Activated CD4-positive, alpha-beta T cell treated with anti-CD3 and anti-CD28 coated beads for 4 hours (primary cell): ENCODE data around the gene XIRP2.

Experiments used
- DNase-seq, 2 donors: peaks; one replicate each; pipeline ENCODE4 v3.0.0-alpha.2; 2020

Gene XIRP2

DNA sequence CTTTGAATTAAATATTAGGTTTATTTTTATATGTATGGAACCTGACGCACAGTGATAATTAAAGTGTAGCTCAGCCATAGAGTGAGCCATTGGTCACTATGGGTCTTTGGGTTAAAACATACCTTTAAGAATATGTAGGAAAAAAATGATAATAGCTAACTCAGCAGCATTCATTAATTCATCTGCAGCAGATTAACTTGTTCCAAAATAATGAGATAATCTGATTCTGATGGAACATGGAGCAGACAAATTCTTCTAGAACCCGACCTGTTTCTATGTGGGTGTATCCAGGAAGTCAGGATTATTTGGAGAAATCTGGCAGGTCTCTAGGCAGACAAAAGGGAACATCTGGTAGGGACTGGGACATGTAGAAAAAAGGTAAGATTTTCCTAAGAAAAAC, at the start of gene XIRP2:
Gene XIRP2 (plus strand): TSS at position 301 of the 400 bp plus-strand sequence. CDS start 15,003 bp downstream, outside the sequence.
- no peak for DNase-seq

GRCh38 chr2:166841152-166841551, 47.1 kb upstream of the XIRP2 start:
- DNase-seq: no peak

- no peak for DNase-seq
These were observed 46.6 kb upstream of the XIRP2 start for GRCh38 chr2:166841679-166842078.

- no peak for DNase-seq
These were observed 44.2 kb upstream of the XIRP2 start for GRCh38 chr2:166844111-166844510.

GRCh38 chr2:166862468-166863132, 25.7 kb upstream of the XIRP2 start:
- DNase-seq: no peak

DNA sequence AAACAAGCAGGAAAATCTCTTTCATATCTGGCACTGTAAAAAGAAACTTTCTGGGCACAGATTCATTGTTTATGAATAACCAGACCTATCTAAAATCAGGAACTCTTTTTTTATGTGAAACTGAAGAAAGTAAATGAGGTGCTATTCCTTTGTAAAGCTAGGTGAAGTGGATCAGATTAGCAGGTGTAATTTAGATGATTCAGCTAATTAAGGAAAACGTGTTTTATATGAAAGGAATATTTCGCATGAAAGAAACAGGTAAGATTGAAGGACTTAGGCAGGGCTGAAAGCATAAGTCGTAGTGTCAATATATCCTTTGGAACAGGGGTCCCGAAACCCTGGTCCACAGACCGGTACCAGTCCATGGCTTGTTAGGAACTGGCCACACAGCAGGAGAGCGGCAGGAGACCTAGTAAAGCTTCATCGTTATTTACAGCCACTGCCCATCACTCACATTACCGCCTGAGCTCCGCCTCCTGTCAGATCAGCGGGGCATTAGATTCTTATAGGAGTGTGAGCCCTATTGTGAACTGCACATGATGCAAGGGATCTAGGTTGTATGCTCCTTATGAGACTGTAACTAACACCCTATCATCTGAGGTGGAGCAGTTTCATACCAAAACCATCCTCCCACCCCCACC, 20.3 kb upstream of the XIRP2 start:
- no peak for DNase-seq

DNA sequence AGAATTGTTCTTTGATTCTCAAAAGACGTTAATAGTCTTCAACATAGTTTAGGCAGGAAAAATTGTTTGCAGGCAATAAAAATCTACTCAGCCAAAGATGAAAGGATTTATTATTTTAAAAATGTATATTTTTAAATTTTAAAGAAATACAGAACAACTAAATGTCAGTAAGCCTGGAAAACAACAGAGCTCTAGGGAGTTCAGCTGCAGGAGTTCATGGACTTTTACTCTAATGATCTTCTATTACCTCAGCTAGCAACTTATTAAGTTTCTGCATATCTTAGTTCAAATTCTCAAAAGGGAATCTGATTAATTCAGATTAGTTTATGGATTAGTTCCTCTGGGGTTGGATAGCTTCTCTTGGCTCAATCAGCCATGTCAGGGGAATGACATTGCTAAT, 17.9 kb upstream of the XIRP2 start:
- DNase-seq: no peak

DNA sequence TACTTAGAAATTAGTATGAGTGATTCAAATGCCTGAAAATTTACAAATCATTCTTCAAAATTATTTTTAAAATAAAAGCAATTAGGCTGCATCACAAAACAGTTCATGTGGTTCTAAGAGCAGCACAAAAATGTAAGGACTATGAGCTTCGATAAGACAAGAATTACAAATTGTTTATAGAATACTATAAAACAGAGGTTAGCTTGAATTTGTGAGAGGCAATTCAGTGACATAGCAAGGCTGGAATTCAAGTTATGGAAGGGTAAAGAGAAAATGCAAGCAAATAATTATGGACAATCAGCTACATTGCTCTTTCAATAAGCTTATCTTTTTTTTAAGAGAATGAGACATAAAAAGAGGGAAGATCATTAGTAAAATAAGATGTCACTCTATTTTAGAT, 7.1 kb upstream of the XIRP2 start:
- no peak for DNase-seq

GRCh38 chr2:166882851-166883250, 5.4 kb upstream of the XIRP2 start:
- no peak for DNase-seq

- DNase-seq: no peak
These were observed 3.4 kb downstream of the XIRP2 start for GRCh38 chr2:166891727-166892126.

- DNase-seq: no peak
These were observed 4.1 kb downstream of the XIRP2 start for GRCh38 chr2:166892397-166892796.

- no peak for DNase-seq
These were observed 7.0 kb downstream of the XIRP2 start for GRCh38 chr2:166895243-166895642.

- no peak for DNase-seq
These were observed 9.4 kb downstream of the XIRP2 start for GRCh38 chr2:166897666-166898065.

DNA sequence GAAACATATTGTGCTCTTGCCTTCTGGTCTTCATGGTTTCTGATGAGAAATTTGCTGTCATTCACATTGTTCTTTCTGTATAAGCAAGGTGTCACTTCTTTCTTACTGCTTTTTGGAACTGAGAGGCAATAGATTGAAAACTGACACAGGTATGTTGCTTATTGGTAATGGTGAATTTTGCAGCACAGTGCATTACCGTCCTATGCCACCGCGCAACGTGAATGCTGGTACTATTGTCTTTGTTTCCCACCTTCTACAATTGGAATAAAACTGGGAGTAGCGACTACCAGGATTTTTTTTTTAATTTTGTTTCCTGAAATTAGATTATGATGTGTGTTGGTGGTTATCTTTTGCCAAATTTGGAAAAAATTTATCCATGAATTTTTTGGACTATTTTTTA, 11.4 kb downstream of the XIRP2 start:
- DNase-seq: no peak

- no peak for DNase-seq
These were observed 12.4 kb downstream of the XIRP2 start for GRCh38 chr2:166900700-166901099.

DNA sequence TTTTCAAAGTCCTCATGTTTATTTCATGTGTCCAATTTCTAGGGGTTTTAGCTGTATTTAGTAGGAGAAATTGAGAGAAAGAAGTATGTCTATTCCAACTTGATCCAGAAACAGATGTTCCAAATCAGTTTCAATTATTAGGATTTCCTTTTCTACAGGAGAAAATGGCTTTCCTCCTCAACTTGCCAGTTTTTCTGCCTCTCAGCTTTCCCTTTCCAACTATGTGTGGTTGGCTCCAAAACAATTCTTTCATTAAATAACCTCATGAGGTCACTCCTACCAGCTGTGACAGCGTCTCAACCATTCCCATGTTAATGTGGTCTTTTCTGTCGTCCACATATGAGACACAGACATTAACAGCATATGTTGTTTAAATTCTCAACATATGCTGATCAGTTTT, 13.1 kb downstream of the XIRP2 start:
- no peak for DNase-seq

GRCh38 chr2:166916987-166917386, 28.7 kb downstream of the XIRP2 start:
- no peak for DNase-seq

DNA sequence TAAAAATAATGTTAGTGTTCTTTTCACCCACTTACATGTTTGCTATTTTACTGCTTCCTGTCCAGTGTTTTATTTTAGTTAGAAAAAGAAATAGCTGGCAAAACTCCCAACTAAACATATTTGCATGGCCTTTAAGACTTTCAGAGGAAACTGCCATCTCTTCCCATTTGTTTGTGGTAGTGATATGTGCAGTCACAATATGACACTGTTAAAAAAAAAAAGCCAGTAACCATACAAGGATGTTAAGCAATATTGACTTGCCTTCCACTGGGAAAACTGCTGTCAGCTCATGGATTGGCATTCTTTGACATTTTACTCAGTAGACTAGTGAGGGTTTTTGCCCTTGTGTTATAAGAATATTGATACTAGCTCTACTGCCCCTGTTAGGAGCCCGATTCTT, 29.1 kb downstream of the XIRP2 start:
- no peak for DNase-seq

DNA sequence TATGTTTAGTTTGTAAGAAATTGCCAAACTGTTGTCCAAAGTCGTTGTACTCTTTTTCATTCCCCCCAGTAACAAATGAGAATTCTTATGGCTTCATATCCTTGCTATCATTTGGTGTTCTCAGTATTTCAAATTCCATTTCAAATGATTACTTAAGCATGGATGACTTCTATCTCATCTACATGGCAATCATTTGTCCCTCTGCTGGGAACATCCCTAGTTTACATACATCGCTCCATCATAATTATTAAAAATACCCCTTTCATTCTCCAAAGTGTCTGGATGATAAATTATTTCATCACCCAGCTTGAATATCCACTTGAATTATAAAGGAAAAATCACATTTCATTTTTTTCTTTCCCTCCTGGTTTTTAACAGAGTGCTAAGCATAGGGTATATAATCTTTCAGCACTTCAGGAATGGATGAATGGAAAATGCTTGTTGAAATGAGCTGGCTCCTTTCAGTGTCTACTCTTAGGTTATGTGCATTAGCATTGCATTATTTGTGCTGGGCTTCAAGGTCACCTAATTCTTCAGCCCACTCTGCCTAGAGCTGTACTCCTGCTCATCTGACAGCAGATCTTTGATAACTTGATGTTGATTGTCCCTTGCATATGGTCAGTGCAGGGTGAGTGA, 33.1 kb downstream of the XIRP2 start:
- no peak for DNase-seq

DNA sequence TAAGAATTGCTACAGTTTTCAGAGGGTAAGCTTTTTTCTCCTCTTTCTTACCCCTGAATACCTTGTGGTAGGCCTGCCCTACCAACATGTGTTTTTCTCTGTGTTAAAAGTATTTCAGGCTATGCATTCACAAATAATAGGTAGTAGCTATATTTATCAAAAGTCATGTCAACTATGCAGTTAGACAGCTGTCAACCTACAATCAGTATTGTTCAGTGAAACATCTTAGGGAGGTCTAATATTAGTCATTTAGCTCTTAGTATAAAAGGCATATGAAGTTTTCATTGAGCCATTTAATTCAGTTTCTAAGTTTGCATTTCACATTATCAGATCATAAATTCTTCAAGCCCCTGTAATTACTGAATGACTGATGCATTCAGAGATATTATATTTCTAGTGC, 36.7 kb downstream of the XIRP2 start:
- no peak for DNase-seq

DNA sequence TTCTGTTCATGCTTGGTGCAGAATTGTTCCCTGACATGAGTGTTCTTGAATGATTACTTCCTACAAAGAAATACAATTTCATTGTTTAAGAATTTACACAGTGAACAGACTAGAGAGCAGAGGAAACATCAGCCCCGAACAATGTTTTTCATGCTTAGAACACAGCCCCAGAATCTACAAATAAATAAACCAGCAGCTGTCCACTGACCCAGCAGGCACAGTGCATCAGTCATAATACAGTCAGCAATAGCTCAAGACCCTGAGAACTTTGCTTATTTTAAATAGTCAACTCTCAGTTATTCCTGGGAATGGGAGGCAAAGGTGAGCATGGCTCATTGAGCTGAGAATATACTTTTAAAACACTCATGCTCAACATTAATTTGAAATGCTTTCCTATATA, 38.4 kb downstream of the XIRP2 start:
- DNase-seq: no peak

DNA sequence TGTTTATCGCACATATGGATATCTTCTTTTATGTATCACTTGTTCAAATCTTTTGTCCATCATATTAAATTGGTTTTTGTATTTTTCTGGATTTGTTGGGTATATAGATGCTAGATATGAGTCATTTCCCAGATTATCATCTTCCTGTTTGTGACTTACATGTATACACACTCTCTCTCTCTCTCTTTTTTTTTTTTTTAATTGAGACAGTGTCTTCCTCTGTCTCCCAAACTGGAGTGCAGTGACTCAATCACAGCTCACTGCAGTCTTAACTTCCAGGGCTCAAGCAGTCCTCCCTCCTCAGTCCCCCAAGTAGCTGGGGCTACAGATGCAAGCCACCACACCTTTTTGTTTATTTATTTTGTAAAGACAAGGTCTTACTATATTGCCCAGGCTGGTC, 43.8 kb downstream of the XIRP2 start:
- no peak for DNase-seq

DNA sequence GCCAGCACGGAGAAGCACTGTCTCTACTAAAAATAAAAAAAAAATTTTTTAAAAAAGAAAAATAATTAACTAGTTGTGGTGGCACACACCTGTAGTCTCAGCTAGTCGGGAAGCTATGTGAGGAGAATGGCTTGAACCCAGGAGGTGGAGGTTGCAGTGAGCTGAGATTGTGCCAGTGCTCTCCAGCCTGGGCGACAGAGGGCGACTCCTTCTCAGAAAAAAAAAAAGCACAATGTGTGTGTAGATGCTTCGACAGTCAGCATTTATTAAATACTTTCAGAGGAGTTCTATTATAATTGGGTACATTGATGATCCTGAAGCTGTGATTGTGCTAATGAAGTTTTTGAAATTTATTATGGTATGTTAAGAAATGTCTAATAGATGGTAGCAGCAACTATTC, 46.5 kb downstream of the XIRP2 start:
- no peak for DNase-seq

GRCh38 chr2:166942377-166942776, 54.1 kb downstream of the XIRP2 start:
- no peak for DNase-seq

DNA sequence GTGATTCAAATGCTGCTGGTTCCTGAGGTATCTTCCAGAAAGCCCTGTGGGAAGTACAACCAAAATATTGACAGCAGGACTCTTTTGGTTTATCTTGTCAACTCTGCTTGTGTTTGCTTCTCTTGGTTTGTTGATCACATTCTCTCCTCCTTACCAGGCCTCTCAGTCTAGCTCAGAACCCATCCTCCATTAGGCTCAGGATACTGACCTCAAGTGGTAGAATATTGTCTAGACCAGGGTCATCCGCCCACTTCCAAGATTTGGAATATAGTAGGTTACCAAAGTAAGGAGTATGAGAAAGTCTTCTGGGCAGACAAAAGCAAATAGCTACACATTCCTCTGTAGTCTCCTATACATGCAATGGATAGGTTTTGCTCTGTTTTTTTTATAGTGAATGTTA, 56.6 kb downstream of the XIRP2 start:
- no peak for DNase-seq
